ENCODE measurements around the gene AFAP1.

The AFAP1 gene

DNA sequence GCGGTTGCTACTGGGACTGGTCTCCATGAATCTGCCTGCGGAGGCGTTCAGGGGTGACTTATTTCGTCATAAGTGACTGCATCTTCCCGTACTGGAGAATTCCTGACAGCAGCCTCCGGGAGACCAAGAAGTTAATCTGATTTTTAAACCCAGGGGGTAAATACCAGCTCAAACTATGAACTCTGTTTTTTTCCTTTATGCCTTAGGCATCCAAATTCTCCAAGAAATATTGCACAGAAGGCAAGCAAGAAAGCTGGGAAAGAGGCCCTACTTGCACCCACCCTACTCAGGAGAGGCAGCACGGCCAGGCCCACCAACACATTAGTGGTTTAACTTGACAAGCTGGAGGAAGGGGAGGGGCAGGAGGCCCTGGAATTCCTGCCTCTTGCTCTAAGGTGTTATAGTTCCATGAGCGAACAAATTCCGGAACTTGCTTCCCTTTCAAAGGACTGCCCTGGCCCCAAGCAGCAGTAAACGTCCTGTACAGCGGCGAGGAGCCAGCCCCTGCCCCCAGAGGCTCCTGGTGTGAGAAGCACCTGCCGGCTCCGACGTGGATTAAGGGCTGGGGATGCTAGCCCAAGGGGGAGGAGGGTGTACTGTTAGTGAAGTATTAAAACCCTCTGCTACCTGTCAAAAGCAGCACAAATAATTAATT is 177.2 kb downstream of the AFAP1 start:
- no peak for DNase-seq

DNA sequence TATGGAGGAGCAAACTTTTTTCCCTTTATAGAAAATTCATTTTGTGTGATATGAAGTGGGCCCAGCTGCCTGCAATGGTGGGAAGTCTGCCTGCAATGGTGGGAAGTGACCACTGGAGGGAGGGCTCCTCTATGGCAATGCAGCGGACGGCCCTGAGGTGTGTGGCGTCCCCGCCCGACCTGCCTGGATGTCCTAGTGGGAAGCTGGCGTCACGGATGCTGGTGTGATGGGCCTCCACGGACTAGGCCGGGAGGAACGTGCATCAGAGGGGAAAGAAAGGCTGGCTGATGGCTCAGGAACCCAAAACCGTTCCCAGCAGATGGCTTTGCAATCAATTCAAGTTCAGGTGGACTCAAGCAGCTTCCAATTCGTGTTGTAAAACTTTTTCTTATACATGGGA is 177.9 kb downstream of the AFAP1 start:
- DNase-seq = peak; percentile 73

DNA sequence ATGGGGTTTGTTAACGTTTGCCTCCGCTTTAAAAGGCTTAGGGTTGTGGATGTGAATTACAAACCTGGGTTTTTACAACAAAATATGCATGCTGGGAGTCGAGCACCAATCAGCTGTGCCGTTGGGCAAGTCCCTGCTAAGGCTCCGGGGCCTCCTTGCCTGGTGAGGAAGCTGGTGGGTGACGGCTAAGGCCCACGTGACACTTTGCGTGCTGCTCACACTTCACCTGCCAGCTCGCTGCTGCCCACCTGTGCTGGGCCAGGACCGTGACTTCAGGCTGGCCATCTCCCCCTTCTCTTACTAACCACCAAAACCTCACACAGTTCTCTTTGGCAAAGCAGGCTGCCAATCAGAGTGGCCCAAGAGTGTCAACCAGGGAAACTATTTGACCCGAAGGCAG is 178.3 kb downstream of the AFAP1 start:
- DNase-seq = no peak

DNA sequence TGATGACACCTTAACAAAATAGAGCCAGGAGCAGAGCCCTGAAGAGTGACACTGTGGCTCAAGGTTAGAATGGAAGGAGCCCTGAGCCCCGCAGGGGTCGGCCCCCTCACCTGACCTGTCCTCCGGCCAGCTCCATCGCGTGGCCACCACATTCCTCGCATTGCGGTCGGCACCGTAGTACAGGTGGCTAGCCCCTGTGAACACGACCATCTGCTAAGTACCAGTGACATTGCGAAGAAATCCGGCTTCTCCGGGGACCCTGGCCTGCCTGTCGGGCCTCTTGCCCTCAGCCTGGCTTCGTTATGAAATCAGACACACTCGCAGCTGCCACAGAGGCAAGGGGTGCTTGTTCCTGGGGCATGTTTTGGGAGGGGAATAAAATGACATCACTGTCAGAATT is 179.0 kb downstream of the AFAP1 start:
- no peak for DNase-seq

DNA sequence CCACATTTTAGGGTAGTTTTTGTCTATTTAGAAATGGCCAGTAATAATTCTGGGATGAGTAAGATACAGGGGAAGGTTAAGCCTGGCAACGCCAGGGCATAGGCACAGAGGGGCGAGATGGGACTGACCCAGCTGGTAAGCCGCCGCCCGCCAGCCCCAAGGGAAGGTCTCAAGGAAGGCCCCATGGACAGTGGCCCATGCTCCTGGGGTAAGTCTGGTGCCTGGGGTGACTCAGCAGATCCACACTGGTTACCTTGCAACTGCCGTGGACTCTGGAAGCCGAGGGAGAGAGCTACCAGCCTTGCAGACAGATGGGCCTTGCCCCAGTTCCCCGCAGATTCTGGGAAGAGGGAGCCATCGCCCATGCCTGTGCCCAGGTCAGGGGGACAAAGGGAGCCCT is 179.4 kb downstream of the AFAP1 start:
- no peak for DNase-seq

DNA sequence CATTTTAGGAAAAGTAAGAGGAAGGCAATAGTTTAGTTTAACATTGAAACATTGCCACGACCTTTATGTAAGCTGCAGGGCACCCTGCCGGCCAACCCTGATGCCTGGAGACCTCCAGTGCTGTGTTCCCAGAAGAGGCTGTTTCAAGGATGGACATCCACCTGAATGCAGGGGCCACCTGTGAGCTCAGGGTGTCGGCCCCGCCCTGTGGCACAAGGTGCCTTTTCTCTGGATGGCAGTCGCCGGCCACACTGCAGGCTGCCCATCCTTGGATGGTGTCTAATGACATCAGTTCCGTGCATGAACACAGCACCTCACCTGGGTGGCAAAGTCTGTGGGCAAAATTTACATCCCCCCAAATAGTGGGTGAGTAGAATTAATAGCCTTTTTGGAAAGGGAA is 180.0 kb downstream of the AFAP1 start:
- DNase-seq = no peak

DNA sequence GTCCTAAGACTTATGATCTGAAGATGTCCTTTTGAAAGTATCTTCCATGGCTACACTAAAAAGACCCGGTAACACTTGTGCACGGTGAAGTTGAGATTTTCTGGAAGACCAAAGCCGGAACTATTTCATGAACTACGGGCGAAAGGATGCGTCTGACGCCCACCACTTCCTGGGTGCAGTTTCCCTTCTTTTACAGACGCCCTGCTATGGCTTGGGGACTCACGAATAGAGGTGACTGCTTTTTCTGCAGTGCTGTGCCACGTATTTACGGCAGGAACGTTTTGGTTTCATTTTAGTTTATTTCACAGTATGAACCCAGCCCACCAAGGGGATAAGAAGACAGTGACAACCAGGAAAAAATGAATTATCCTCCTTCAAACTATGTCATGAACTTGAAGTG is 180.4 kb downstream of the AFAP1 start:
- peak; percentile 74 for DNase-seq

DNA sequence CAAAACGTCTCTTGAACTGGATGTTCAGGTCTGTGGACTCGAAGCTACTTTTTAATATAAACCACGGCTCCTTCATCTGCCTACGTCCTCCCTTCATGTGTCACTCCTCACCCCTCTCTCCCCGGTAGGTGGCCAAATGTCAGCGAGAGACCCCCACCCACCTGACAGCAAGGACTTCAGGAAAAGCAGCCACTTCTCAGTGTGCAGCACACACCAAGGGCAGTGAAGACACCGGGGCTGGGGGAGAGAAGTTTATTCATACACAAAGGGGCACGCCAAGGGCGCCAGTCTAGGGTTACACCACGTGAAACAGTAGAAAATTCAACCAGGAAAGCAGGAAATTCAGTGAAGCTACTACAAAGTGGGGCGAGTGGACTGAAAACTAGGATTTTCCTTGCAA is 181.2 kb downstream of the AFAP1 start:
- DNase-seq = no peak

DNA sequence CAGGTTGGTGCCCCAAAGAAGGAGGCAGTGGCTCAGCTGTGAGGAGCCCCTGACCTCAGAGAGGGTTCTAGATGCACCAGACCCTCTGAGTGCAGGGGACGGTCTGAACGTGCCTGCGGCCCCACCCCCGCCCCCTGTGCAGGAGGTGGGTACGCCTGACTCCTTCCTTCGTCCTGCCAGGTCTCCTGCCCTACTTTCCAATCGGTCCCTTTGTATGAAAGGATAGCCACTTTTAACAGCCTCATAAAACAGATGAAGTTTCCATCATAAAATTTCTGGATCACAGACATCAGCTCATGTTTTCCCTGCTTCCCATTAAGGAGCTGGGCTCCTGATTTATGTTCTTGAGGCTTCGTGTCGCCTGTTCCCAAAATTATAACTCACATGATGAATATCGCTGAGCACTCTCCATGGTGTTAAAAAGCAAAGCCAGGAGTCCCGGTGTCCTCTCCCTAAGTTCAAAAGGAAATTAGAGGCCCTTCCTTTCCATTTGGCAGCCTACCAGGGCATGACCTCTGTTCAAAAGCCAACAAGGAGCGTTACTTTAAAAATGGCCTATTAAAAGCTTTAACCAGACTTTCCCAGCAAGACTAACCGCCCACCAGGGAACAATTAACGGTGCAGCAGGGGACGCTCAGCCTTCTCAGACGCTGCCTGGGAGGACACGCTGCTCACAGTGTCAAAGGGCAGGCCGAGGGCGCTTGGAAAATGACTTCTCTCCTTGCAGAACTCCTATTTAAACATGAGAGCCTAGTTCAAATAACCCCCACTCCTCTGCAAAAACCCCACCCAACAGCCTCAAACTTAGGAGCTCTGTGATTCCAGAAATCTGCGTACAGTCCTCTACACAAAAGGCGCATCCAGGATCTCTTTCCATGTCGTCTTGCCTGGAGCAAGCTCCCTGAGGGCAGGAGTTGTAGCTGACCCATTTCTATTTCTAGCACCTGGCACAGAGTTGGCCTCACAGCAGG is 181.9 kb downstream of the AFAP1 start:
- no peak for DNase-seq

DNA sequence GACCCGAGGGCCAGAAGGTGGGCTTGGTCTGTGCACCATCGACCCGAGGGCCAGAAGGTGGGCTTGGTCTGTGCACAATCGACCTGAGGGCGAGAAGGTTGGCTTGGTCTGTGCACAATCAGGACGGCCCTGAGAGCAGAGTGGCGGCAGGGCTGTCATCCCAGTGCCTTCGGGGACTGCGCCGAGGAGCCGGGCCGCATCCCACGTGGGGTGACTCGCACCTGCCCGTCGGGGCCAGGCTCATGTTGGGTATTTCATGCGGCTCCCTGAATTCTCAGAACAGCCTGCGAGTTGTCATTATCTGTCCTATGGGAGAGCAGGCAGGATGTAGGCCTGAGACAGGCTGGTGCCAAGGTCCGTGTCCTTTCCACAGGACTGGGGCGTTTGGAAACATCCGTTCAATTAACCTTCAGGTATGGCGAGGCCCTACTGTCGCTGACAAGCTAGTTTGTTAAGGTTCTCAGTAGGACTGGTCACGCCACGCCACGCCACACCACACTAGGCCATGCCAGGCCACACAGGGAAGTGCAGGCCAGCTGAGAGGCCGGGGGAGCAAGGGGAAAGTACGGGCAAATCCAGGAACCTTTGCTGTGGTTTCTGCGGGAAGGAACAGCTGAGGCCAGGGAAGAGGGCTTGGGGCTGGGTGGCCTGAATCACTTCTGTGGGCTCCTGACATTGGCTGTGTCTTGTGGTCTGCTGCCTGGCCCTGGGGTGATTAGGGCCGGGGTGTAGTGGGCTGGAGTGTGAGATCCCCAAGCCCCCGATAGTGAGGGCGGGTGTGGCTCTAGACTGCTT is 182.9 kb downstream of the AFAP1 start:
- no peak for DNase-seq

DNA sequence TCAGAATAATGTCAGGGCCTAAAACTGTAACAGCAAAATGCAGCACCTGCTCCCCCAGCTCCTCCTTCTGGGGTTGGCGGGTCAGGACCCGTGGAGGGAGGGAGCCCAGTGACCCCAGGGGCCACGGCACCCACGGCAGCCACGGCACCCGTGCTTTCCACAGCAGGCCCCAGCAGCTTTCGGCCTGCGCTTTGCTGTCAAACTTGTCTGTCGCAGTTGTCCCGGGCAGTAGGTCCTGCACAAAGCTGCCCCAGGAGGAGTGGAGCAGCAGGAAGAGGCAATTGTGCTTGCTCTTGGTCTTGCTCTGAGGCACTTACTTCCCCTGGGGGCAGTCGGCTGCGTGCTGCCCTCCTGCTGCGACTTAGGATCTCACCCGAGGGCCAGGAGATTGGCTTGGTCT is 183.6 kb downstream of the AFAP1 start:
- no peak for DNase-seq

DNA sequence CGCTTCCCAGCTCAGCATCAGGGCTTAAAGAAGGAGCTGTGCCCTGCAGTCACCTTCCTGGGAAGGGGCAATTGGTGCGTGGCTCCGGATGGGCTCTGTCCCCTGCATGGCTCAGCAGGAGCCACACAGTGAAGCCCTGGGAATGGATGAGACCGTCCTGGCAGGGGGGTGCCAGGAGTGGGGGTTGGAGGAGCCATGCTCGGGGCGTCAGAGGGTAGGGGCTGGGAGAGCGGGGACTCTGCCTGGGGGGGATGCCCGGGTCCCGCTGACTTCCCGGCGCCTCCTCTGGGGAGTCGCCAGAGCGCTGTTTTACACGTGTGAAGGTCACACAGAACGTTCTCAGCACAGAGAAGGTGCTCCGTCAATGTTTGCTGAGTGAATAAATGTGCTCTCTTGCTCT is 184.1 kb downstream of the AFAP1 start:
- DNase-seq = no peak

DNA sequence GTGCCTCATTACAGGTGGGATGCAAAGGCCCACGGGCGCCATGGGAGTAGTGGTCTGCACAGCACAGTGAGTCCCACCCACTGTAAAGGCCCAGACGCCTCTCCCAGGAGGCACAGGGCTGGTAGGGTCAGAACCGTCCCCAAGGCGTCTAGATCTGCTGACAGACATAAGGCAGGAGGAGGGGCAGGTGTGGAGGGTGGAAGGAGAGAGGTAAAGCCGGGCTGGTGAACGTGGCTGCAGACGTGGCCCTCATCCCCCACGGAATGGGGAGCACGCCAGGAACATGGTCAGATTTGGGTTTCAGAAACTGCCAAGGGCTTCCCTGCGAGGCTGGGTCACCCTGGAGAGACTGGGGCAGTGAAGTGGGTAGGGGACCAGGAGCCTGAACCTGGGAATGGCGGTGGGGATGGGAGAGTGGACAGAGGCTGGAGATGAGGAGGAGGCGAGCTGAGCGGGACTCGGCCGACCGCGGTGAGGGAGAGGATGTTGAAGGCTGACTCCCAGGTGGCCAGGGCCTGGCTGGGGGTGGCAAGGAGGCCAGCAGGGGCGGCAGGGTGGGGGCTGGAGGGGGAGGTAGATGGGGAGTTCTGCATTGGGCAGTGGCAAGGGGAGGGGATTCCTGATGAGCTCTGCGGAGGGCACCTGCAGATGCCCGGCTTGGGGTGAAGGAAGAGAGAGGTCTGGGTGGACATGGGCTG is 184.9 kb downstream of the AFAP1 start:
- DNase-seq = no peak

DNA sequence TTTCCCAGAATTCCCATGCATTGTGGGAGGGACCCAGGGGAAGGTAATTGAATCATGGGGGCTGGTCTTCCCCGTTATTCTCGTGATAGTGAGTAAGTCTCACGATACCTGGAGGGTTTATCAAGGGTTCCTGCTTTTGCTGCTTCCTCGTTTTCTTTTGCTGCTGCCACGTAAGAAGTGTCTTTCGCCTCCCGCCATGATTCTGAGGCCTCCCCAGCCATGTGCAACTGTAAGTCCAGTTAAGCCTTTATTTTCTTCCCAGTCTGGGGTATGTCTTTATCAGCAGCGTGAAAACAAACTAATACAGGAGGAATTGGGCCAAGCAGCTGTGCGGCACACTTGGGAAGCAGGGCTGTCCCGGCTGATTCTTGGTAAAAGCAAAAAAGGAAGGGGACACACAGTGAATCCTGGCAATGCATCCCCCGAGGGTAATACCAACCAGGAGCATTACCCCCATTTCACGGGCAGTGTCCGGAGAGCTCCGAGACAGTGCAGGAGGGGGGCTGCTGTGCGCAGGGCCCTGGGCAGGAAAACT is 185.7 kb downstream of the AFAP1 start:
- DNase-seq = no peak

DNA sequence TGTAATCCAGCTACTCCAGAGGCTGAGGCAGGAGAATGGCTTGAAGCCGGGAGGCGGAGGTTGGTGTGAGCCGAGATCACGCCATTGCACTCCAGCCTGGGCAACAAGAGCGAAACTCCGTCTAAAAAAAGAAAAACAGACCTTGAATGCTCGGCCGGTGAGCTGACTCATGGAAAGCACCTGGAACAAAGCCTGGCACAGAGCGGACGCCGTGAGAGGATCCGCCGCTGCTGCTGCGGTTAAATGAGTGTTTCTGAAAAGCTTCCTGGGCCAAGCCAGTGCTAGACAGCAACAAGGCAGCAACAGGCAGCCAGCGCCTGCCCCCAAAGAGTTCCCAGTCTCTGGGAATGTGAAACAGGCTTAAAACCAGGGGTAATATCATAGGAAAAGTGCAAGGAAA is 186.4 kb downstream of the AFAP1 start:
- DNase-seq = no peak

DNA sequence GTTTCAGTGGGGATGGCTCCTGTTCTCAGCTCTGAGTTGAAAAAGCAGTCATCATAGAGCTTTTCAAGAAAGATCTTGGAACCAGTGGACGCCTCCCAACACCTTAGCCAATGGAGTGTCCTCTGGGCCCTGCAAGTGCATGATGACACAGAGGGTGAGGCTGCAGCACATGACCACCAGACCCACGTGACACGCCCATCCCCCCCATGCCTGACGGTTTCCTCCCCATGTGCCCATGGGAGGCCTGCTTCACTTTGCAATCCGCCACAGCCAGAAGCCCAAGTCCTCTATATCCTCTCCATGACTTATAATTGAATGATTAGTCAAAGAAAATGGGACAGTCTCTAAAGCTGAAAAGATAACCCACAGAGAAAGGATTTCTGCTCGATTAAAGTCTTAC is 187.0 kb downstream of the AFAP1 start:
- DNase-seq = no peak

DNA sequence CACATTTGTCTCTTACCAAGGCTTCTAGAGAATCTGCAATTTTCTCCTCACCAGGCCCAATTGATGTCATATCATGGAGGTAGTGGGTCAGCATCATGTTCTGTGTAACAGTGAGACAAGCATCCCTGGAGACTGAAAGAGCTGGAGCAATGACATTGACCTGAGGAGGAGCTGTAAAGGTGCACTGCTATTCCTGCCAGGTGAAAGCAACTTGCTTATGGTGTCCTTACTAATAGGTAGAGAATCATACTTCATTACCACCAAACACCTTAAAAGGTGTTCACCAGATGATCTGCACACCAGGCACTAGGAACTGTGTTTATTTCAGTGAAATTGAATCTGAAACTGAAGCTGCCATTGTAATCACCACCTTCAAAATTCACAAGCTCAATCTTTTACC is 188.7 kb downstream of the AFAP1 start:
- DNase-seq = no peak

DNA sequence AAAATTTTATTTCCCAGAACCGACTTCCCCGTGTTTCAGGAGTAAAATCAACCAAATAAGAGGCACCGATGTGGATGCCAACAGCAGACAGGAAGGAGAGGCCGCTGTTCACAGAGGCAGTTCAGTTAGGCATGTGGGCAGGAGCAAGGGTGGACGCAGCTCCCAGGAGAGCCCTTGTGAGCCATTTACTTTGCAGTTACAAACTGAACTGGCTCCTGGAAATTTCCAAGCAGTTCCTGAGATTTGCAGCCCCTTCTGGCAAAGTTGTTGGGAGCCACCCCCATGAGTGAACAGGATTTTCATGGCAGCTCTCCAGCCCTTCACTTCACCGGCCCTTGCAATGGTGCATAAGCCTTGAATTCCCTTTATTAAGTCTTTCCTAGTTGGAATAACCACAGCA is 189.1 kb downstream of the AFAP1 start:
- no peak for DNase-seq

DNA sequence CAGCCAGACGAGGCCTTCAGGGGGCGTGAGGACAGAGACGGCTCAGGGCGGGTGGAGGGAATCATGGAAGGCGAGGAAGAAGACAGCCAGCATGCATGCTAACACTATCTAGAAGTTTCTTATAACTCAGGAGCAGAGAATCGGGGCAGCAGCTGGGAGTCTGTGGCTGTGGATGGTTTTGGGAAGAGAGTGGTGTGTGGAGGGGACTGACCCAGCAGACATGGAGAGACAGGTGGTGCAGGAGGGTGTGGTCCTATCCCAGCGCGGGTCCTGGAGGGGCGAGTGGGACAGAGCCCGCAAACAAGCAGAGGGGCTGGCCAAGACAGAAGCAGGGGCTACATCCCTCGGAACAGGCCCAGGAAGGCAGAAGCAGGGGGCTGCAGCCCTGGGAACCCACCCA is 192.1 kb downstream of the AFAP1 start:
- no peak for DNase-seq

DNA sequence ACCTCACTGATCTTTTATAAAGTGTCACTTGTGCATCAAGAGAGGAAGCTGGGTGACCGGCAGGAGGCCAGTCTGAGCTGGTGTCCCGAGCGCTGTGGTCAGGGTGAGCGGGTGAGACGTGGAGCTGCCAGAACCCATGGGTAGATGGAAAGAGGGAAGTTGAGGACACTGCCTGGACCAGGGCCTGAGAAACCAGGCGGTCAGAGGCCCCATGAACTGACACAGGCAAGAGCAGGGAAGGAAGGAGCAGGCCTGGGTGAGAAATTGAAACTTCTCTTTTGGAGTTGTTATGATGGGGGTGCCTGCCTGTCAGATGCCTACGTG is 192.6 kb downstream of the AFAP1 start:
- DNase-seq = no peak

DNA sequence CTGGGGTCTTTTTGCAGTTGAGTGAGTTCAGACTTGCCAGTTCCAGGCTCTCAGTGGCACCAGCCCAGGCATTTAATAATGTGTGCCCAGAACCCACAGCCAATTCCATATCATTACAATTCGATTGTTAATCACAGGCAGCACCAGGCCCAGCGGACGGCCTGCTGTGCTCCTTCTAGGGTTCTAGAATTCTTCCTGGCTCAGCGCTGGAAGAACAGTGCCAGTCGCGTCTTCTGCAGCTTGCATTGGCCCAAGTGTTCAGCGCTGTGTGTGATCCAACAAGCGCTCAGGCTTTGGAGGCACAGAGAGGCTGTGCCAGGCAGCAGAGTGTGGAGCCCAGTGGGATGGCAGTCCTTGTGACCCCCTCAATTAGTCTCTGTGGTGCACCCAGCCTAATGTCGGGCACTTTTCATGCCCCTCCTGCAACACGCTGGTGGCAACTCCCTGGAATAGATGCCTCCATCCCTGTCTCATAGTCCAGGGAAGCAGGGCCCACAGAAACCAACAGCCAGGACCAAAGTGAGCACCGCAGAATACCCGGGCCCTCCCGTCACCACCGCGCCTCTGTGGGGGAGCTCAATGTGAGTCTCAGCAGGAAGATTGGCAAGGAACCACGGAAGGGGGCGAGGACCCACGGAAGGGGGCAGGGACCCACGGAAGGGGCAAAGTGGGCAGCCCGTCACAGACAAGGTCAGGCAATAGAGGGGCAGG is 193.2 kb downstream of the AFAP1 start:
- DNase-seq = no peak

DNA sequence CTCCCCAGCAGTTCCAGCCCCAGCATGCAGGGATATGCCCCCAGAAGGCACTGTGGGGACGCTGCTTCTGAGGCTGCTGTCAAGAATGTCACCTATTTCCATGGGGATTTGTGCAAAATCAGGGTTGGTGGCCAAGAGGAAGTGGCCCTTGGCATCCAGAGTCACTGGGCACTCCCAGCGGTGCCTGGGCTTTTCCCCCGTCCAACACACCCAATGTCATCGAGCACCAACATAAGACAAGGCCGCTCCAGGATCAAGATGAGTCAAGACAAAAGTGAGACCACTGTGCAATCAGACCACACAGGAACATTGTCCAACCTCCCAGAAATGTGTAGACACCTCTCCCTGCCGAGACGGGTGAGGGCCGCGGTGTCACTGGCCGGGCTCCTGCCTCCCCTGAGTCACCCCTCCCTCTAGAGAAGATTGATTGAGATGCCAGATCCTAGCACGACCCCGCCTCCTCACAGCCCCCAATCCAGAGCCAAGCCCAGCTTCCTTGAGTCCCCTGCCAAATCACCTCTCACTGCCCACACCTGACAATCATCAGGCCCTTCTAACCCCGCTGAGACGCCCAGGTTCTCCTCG is 194.3 kb downstream of the AFAP1 start:
- DNase-seq = no peak

Data from activated CD8-positive, alpha-beta memory T cell treated with anti-CD3 and anti-CD28 coated beads for 24 hours (primary cell).